GM21360 (cell line): ENCODE data around the gene SPAG16.
"Not testable (repeated sequence)": the region's sequence is repeated elsewhere in the genome, so short reads cannot be mapped to it uniquely, and the experiment has no call there.

Source experiments
- ATAC-seq: cut with Tn5 transposase; IDR thresholded peaks from one replicate; pipeline ENCODE4 v1.9.1; 2021; ENCODE audit warnings: mild to moderate bottlenecking, moderate library complexity; ENCODE audit not compliant: unreplicated experiment

Gene SPAG16

GRCh38 chr2:213989207-213989606, 704.9 kb downstream of the SPAG16 start:
- no peak for ATAC-seq

- ATAC-seq, result no peak
Measured at GRCh38 chr2:213991453-213992108, 707.3 kb downstream of the SPAG16 start.

GRCh38 chr2:213995400-213996105, 711.3 kb downstream of the SPAG16 start:
- ATAC-seq, result no peak

- ATAC-seq, result not testable (repeated sequence)
Measured at GRCh38 chr2:213998976-213999375, 714.7 kb downstream of the SPAG16 start.

GRCh38 chr2:214004463-214004862, 720.2 kb downstream of the SPAG16 start:
- no peak for ATAC-seq

- ATAC-seq, result no peak
Measured at GRCh38 chr2:214005337-214005736, 721.1 kb downstream of the SPAG16 start.

- no peak for ATAC-seq
Measured at GRCh38 chr2:214006601-214007000, 722.3 kb downstream of the SPAG16 start.

GRCh38 chr2:214011676-214012075, 727.4 kb downstream of the SPAG16 start:
- no peak for ATAC-seq

- no peak for ATAC-seq
Measured at GRCh38 chr2:214014551-214015220, 730.4 kb downstream of the SPAG16 start.

GRCh38 chr2:214019229-214019972, 735.1 kb downstream of the SPAG16 start:
- no peak for ATAC-seq

GRCh38 chr2:214019973-214020345, 735.7 kb downstream of the SPAG16 start:
- no peak for ATAC-seq

- no peak for ATAC-seq
Measured at GRCh38 chr2:214029190-214029589, 744.9 kb downstream of the SPAG16 start.

GRCh38 chr2:214031566-214031965, 747.3 kb downstream of the SPAG16 start:
- no peak for ATAC-seq

GRCh38 chr2:214034417-214034816, 750.2 kb downstream of the SPAG16 start:
- ATAC-seq, result no peak

- ATAC-seq, result no peak
Measured at GRCh38 chr2:214035091-214035852, 751.0 kb downstream of the SPAG16 start.

GRCh38 chr2:214035921-214036320, 751.7 kb downstream of the SPAG16 start:
- ATAC-seq, result no peak

GRCh38 chr2:214038186-214038585, 753.9 kb downstream of the SPAG16 start:
- ATAC-seq, result no peak

- no peak for ATAC-seq
Measured at GRCh38 chr2:214050731-214051130, 766.5 kb downstream of the SPAG16 start.

- ATAC-seq, result no peak
Measured at GRCh38 chr2:214051585-214051984, 767.3 kb downstream of the SPAG16 start.

GRCh38 chr2:214052235-214052634, 768.0 kb downstream of the SPAG16 start:
- ATAC-seq, result no peak

GRCh38 chr2:214057986-214058385, 773.7 kb downstream of the SPAG16 start:
- no peak for ATAC-seq
